H1 (cell line): Measurements from ENCODE around the gene CCT4. TPM values are rescaled to one million over a fixed set of nuclear protein-coding genes. Genes with fewer than 3 reads are reported as not detected.

Experiments used
- CTCF ChIA-PET: fragments of 300-600 bp; sonication (Branson Sonifier 250); formaldehyde crosslinking; loops from one replicate; lab custom pipeline; 2021; ENCODE audit not compliant: partially characterized antibody; lab: Charles Lee
- POLR2A ChIA-PET: fragments of 300-600 bp; sonication (Branson Sonifier 250); formaldehyde crosslinking; loops from one replicate; lab custom pipeline; 2021; ENCODE audit warnings: inconsistent platforms; ENCODE audit not compliant: partially characterized antibody; lab: Charles Lee
- DNase-seq, 2 experiments: peaks; one replicate each; pipeline versions ENCODE4 v3.0.0 to v3.0.0-alpha.2; 2010 to 2022; ENCODE audit warnings: low spot score in 2 of 2, low read depth in 1 of 2, mixed read lengths in 1 of 2
- FAIRE-seq: peaks from 2 replicates; lab custom pipeline; 2011; peaks lifted over from hg19 to GRCh38; lab: Jason Lieb, UNC
- H2AFZ ChIP-seq: 2 replicates; pipeline ENCODE4 v1.8.1; 2012; ENCODE audit warnings: low read length, inconsistent platforms
- H2AK5ac ChIP-seq: 2 replicates; pipeline ENCODE4 v1.6.1; 2013; ENCODE audit warnings: low read depth, low read length
- H2BK120ac ChIP-seq: replicated peaks from 2 replicates; pipeline ENCODE3; 2013; ENCODE audit warnings: low read depth, low read length, inconsistent platforms
- H2BK12ac ChIP-seq: 2 replicates; pipeline ENCODE4 v1.6.1; 2013; ENCODE audit warnings: low read depth, low read length
- H2BK15ac ChIP-seq: 2 replicates; pipeline ENCODE4 v1.6.1; 2013; ENCODE audit warnings: low read length
- H2BK20ac ChIP-seq: 2 replicates; pipeline ENCODE4 v1.6.1; 2013; ENCODE audit warnings: low read length
- H2BK5ac ChIP-seq: 2 replicates; pipeline ENCODE4 v1.6.1; 2013; ENCODE audit warnings: low read depth, low read length
- H3K14ac ChIP-seq: 2 replicates; pipeline ENCODE4 v1.6.1; 2013; ENCODE audit warnings: inconsistent platforms; ENCODE audit not compliant: insufficient read length
- H3K18ac ChIP-seq: 2 replicates; pipeline ENCODE4 v1.6.1; 2013; ENCODE audit warnings: low read length; ENCODE audit errors: extremely low read depth
- H3K23ac ChIP-seq: 2 replicates; pipeline ENCODE4 v1.6.1; 2013; ENCODE audit warnings: inconsistent platforms; ENCODE audit not compliant: insufficient read length
- H3K23me2 ChIP-seq: 2 replicates; pipeline ENCODE4 v1.6.1; 2013; ENCODE audit warnings: low read depth, low read length
- H3K27ac ChIP-seq: 2 replicates; pipeline ENCODE4 v1.6.1; 2011; ENCODE audit warnings: low read depth, low read length, inconsistent platforms
- H3K27me3 ChIP-seq, 4 experiments: replicated peaks in 1 of 4; 1 replicate in 1 of 4; 2 replicates in 3 of 4; pipeline versions ENCODE4 v1.6.1 to v1.8.1; 2011 to 2013; ENCODE audit warnings: low read length in 3 of 4, mild to moderate bottlenecking in 3 of 4, inconsistent platforms in 2 of 4, mixed read lengths in 2 of 4, moderate library complexity in 1 of 4; ENCODE audit not compliant: control insufficient read depth in 3 of 4, insufficient read depth in 3 of 4; ENCODE audit errors: extremely low read depth in 1 of 4
- H3K36me3 ChIP-seq, 4 experiments: 2 replicates each; pipeline versions ENCODE4 v1.6.1 to v1.8.1; 2011 to 2013; ENCODE audit warnings: mild to moderate bottlenecking in 4 of 4, low read length in 3 of 4, moderate library complexity in 2 of 4, control low read depth in 1 of 4, inconsistent platforms in 1 of 4; ENCODE audit not compliant: insufficient read depth in 4 of 4, control insufficient read depth in 2 of 4
- H3K4ac ChIP-seq: replicated peaks from 2 replicates; pipeline ENCODE3; 2013; ENCODE audit warnings: low read length, low read depth, mixed read lengths, inconsistent platforms; ENCODE audit not compliant: insufficient read length
- H3K4me1 ChIP-seq, 4 experiments: replicated peaks in 1 of 4; 1 replicate in 1 of 4; 2 replicates in 3 of 4; pipeline versions ENCODE4 v1.6.1 to v1.8.1; 2011 to 2013; ENCODE audit warnings: low read length in 3 of 4, inconsistent platforms in 2 of 4, mixed read lengths in 1 of 4; ENCODE audit not compliant: insufficient read depth in 4 of 4, control insufficient read depth in 3 of 4
- H3K4me2 ChIP-seq, 2 experiments: 2 replicates each; pipeline versions ENCODE4 v1.6.1 to v1.8.1; 2011 to 2013; ENCODE audit warnings: low read depth in 2 of 2, low read length in 2 of 2, control low read depth in 1 of 2, inconsistent platforms in 1 of 2, mild to moderate bottlenecking in 1 of 2; ENCODE audit not compliant: insufficient read depth in 1 of 2
- H3K4me3 ChIP-seq, 4 experiments: fragments of 200-600, 300-600 bp in 1 of 4; sonication (generic), shearing (Covaris generic), sonication (Bioruptor Twin) in 1 of 4; 2 replicates each; pipeline versions ENCODE4 v1.5.1 to v1.8.1; 2011 to 2016; ENCODE audit warnings: low read length in 4 of 4, low read depth in 3 of 4, control low read depth in 2 of 4, inconsistent platforms in 2 of 4, mild to moderate bottlenecking in 2 of 4, mixed read lengths in 1 of 4, moderate library complexity in 1 of 4; ENCODE audit not compliant: insufficient read depth in 2 of 4; ENCODE audit errors: extremely low read depth in 1 of 4
- H3K56ac ChIP-seq: replicated peaks from 2 replicates; pipeline ENCODE3; 2013; ENCODE audit warnings: low read depth, mild to moderate bottlenecking, mixed read lengths, low read length, inconsistent platforms; ENCODE audit not compliant: insufficient read length
- H3K79me1 ChIP-seq: 2 replicates; pipeline ENCODE4 v1.6.1; 2013; ENCODE audit warnings: low read depth, low read length, control low read depth
- H3K79me2 ChIP-seq, 2 experiments: 2 replicates each; pipeline versions ENCODE4 v1.6.1 to v1.8.1; 2012 to 2013; ENCODE audit warnings: low read length in 2 of 2, mild to moderate bottlenecking in 2 of 2, inconsistent platforms in 1 of 2; ENCODE audit not compliant: insufficient read depth in 2 of 2, control insufficient read depth in 1 of 2
- H3K9ac ChIP-seq, 4 experiments: replicated peaks in 1 of 4; 1 replicate in 1 of 4; 2 replicates in 3 of 4; pipeline versions ENCODE4 v1.6.1 to v1.8.1; 2011 to 2013; ENCODE audit warnings: low read depth in 3 of 4, low read length in 3 of 4, control low read depth in 2 of 4, mild to moderate bottlenecking in 2 of 4, moderate library complexity in 2 of 4, inconsistent platforms in 1 of 4; ENCODE audit errors: extremely low read depth in 1 of 4
- H3K9me3 ChIP-seq, 2 experiments: 2 replicates each; pipeline versions ENCODE4 v1.6.1 to v1.8.1; 2012 to 2013; ENCODE audit warnings: mild to moderate bottlenecking in 2 of 2, moderate library complexity in 2 of 2, control low read depth in 1 of 2, inconsistent platforms in 1 of 2, low read depth in 1 of 2, low read length in 1 of 2, mixed read lengths in 1 of 2; ENCODE audit not compliant: insufficient read depth in 2 of 2
- H4K20me1 ChIP-seq, 2 experiments: replicated peaks in 1 of 2; 2 replicates each; pipeline versions ENCODE3 to v1.8.1; 2011 to 2013; ENCODE audit warnings: inconsistent platforms in 2 of 2, low read length in 2 of 2, mild to moderate bottlenecking in 1 of 2; ENCODE audit not compliant: insufficient read depth in 2 of 2, control insufficient read depth in 1 of 2
- H4K5ac ChIP-seq: 2 replicates; pipeline ENCODE4 v1.6.1; 2013; ENCODE audit warnings: low read length, low read depth, mixed read lengths, inconsistent platforms; ENCODE audit not compliant: insufficient read length
- H4K8ac ChIP-seq: 2 replicates; pipeline ENCODE4 v1.8.0; 2013; ENCODE audit warnings: mild to moderate bottlenecking, moderate library complexity, low read length, inconsistent platforms; ENCODE audit not compliant: insufficient read depth; ENCODE audit errors: extremely low read depth
- H4K91ac ChIP-seq: replicated peaks from 2 replicates; pipeline ENCODE3; 2013; ENCODE audit warnings: low read length, mixed read lengths, inconsistent platforms; ENCODE audit not compliant: insufficient read length
- TCF12 ChIP-seq: IDR thresholded peaks from 2 replicates; pipeline ENCODE4 v1.6.1; 2011; ENCODE audit warnings: low read depth, mild to moderate bottlenecking, low read length
- TEAD4 ChIP-seq: IDR thresholded peaks from 2 replicates; pipeline ENCODE4 v1.6.1; 2012; ENCODE audit warnings: low read depth, low read length, inconsistent platforms, mixed read lengths
- WGBS, 2 experiments: shearing (Covaris generic) in 1 of 2; methylation state at CpG; one replicate each; pipeline versions ENCODE4 v1.1.6 to v1.1.7; 2013 to 2015; ENCODE audit warnings: low lambda C conversion rate in 2 of 2, mixed read lengths in 2 of 2, inconsistent platforms in 1 of 2, low coverage in 1 of 2, missing lambda C conversion rate in 1 of 2; ENCODE audit not compliant: insufficient replicate concordance in 2 of 2, insufficient coverage in 1 of 2, insufficient read length in 1 of 2; ENCODE audit errors: extremely low coverage in 1 of 2, missing lambda C conversion rate in 1 of 2; 5-methylcytosine and 5-hydroxymethylcytosine counted together
- polyA plus RNA-seq, 7 experiments: library from polyadenylated mRNA; depleted of rRNA in 3 of 7; stranded (reverse) in 5 of 7; unstranded in 2 of 7; fragments of >200 nt in 5 of 7; fragments of 200-250 nt in 2 of 7; gene quantifications; 1 replicate in 5 of 7; 2 replicates in 1 of 7; 4 replicates in 1 of 7; pipeline versions ENCODE4 v1.2.1 to v1.2.3, GENCODE V29; 2011 to 2013; ENCODE audit warnings: missing spikeins in 2 of 7, mixed read lengths in 2 of 7
- total RNA-seq: library from RNA; stranded (reverse); fragmentation: NEBNext Ultra II Directional; extraction: Animal tissue kit (Norgen Biotek cat#: 25700); gene quantifications from 2 replicates; pipeline ENCODE4 v1.2.1, GENCODE V29; 2021

CCT4 gene
- total and polyA plus RNA-seq, 2 of the 8 experiments (the other 6 are each of a cell fraction or from before 2014, with no cell fraction given), result 129 to 359 TPM

- Histone ChIP-seq H3K23me2 (0 out of 2 replicates have a peak, but pooled peaks cover 2% of the 10 kb centered on the region), H3K79me1 (peaks cover 2% of the 10 kb centered on the region; the same call in 1 of the 2 replicates), H2BK5ac (no peak overlapping the region), H2BK12ac (no peak overlapping the region), H3K18ac (no peak overlapping the region), H3K27ac (no peak overlapping the region), H3K23ac (no peak overlapping the region), H2BK15ac (no peak overlapping the region), H3K9me3 (peaks cover 0 to 11% of the 10 kb centered on the region in 2 experiments; a peak in 3 of 4 replicates), H3K4me3 (no peak overlapping the region), H3K27me3 (0 out of 7 replicates have a peak, but pooled peaks cover 0 to 2% (median 0%) of the 10 kb centered on the region in 4 experiments), H3K4me2 (no peak overlapping the region), H2BK20ac (no peak overlapping the region), H3K56ac (no peak overlapping the region), H2AFZ (no peak overlapping the region), H3K36me3 (0 out of 8 replicates have a peak, but pooled peaks cover 0 to 3% (median 0%) of the 10 kb centered on the region in 4 experiments), H4K20me1 (no peaks in the 10 kb centered on the region), H3K9ac (no peak overlapping the region), H2AK5ac (no peak overlapping the region), H3K4me1 (no peaks in the 10 kb centered on the region), H3K4ac (no peak overlapping the region), H3K14ac (no peak overlapping the region), H2BK120ac (no peak overlapping the region), H4K91ac (no peak overlapping the region), H4K5ac (no peak overlapping the region), H3K79me2 (no peaks in the 10 kb centered on the region), H4K8ac (no peak overlapping the region)
- TF ChIP-seq TCF12 (no peak), TEAD4 (peak; percentile 85)
- DNase-seq (no peak), FAIRE-seq (no peak)
- CTCF ChIA-PET, result interaction anchor here (0.8 to 1.4 kb wide), 2 partner anchors 42 to 515 kb away, joined by 3 read pairs; no protein-coding TSS in a partner anchor
- 86% methylated on average over 5 of the region's 5 CpGs; no CpG with 5 or more reads in 1 of the 2 experiments for WGBS, 2 experiments
- POLR2A ChIA-PET, result no interaction called here
Measured at GRCh38 chr2:61928826-61929461, 40.5 kb upstream of the CCT4 start.
